ENCODE results near the gene PARVG.

The PARVG gene

GRCh38 chr22:44195189-44195871 lies 14.6 kb downstream of the PARVG start:
- no peak for DNase-seq (ENCODE audit: low read depth)

- DNase-seq (ENCODE audit: low read depth), result no peak
Measured at GRCh38 chr22:44196241-44196640, 15.5 kb downstream of the PARVG start.

- DNase-seq (ENCODE audit: low read depth), result no peak
Measured at GRCh38 chr22:44196731-44197131, 16.0 kb downstream of the PARVG start.

GRCh38 chr22:44197271-44197670 lies 16.5 kb downstream of the PARVG start:
- DNase-seq (ENCODE audit: low read depth), result no peak

- no peak for DNase-seq (ENCODE audit: low read depth)
Measured at GRCh38 chr22:44199164-44199563, 18.4 kb downstream of the PARVG start.

GRCh38 chr22:44199866-44200265 lies 19.1 kb downstream of the PARVG start:
- no peak for DNase-seq (ENCODE audit: low read depth)

- no peak for DNase-seq (ENCODE audit: low read depth)
Measured at GRCh38 chr22:44200451-44200850, 19.7 kb downstream of the PARVG start.

GRCh38 chr22:44200855-44201550 lies 20.3 kb downstream of the PARVG start:
- no peak for DNase-seq (ENCODE audit: low read depth)

- no peak for DNase-seq (ENCODE audit: low read depth)
Measured at GRCh38 chr22:44201665-44202064, 20.9 kb downstream of the PARVG start.

- DNase-seq (ENCODE audit: low read depth), result peak; percentile 60
Measured at GRCh38 chr22:44202261-44202789, 21.6 kb downstream of the PARVG start.

- no peak for DNase-seq (ENCODE audit: low read depth)
Measured at GRCh38 chr22:44203203-44203602, 22.5 kb downstream of the PARVG start.

GRCh38 chr22:44204739-44205515 lies 24.2 kb downstream of the PARVG start:
- no peak for DNase-seq (ENCODE audit: low read depth)

- no peak for DNase-seq (ENCODE audit: low read depth)
Measured at GRCh38 chr22:44205516-44206329, 25.0 kb downstream of the PARVG start.

GRCh38 chr22:44206330-44206645 lies 25.6 kb downstream of the PARVG start:
- no peak for DNase-seq (ENCODE audit: low read depth)

- no peak for DNase-seq (ENCODE audit: low read depth)
Measured at GRCh38 chr22:44206696-44207095, 26.0 kb downstream of the PARVG start.

GRCh38 chr22:44207173-44207980 lies 26.7 kb downstream of the PARVG start:
- no peak for DNase-seq (ENCODE audit: low read depth)

GRCh38 chr22:44207981-44208317 lies 27.2 kb downstream of the PARVG start:
- no peak for DNase-seq (ENCODE audit: low read depth)

- DNase-seq (ENCODE audit: low read depth), result no peak
Measured at GRCh38 chr22:44209343-44209742, 28.6 kb downstream of the PARVG start.

GRCh38 chr22:44210722-44211121 lies 30.0 kb downstream of the PARVG start:
- peak; percentile 41 for DNase-seq (ENCODE audit: low read depth)

GRCh38 chr22:44211256-44211945 lies 30.7 kb downstream of the PARVG start:
- no peak for DNase-seq (ENCODE audit: low read depth)
